ENCODE results near the gene FARP2.

FARP2 gene

DNA sequence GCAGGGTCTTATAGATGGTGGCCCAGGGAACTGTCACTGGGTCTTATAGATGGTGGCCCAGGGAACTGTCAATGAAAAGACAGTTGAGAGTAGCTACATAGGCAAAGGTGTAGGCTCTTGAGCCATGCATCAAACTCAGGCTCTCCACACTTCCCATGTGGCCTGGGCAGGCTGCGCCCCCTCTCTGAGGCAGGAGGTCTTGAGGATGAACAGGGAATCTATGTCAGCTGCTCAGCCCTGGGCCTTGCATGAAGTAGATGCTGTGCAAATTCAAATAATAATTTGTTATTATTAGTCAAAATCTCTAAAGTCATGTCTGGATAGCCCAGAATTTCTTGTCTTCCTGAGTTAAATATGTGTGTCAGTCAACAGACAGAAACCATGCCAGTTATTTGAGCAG, 125.6 kb downstream of the FARP2 start:
- H3K79me2 ChIP-seq (ENCODE audit: low read length): no peaks in the 10 kb centered on the region
- TF ChIP-seq EZH2phosphoT487 (IDR thresholded peaks at IDR 0.05; ENCODE audit: low read depth): no peak
- TF ChIP-seq, protein P1, sequence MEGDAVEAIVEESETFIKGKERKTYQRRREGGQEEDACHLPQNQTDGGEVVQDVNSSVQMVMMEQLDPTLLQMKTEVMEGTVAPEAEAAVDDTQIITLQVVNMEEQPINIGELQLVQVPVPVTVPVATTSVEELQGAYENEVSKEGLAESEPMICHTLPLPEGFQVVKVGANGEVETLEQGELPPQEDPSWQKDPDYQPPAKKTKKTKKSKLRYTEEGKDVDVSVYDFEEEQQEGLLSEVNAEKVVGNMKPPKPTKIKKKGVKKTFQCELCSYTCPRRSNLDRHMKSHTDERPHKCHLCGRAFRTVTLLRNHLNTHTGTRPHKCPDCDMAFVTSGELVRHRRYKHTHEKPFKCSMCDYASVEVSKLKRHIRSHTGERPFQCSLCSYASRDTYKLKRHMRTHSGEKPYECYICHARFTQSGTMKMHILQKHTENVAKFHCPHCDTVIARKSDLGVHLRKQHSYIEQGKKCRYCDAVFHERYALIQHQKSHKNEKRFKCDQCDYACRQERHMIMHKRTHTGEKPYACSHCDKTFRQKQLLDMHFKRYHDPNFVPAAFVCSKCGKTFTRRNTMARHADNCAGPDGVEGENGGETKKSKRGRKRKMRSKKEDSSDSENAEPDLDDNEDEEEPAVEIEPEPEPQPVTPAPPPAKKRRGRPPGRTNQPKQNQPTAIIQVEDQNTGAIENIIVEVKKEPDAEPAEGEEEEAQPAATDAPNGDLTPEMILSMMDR (IDR thresholded peaks at IDR 0.05; ENCODE audit: low read depth, low read length): no peak
- no peak overlapping the region for H3K27ac ChIP-seq (ENCODE audit: low read length)
- no peaks in the 10 kb centered on the region for H3K27me3 ChIP-seq (ENCODE audit: low read depth, low read length)
- H3K4me2 ChIP-seq (ENCODE audit: low read length): no peak overlapping the region
- H3K36me3 ChIP-seq (replicated peaks; ENCODE audit: low read depth, low read length): no peaks in the 10 kb centered on the region
- H3K4me3 ChIP-seq (ENCODE audit: low read length): no peak overlapping the region
- no peak overlapping the region for H3K9ac ChIP-seq (ENCODE audit: low read length)
- H3K9me3 ChIP-seq (ENCODE audit: insufficient read depth, low read length): no peaks in the 10 kb centered on the region
- H2AFZ ChIP-seq (ENCODE audit: low read depth, low read length): no peak overlapping the region
- no peaks in the 10 kb centered on the region for H3K4me1 ChIP-seq (ENCODE audit: low read length)
- H4K20me1 ChIP-seq (ENCODE audit: insufficient read depth, low read length): no peaks in the 10 kb centered on the region

DNA sequence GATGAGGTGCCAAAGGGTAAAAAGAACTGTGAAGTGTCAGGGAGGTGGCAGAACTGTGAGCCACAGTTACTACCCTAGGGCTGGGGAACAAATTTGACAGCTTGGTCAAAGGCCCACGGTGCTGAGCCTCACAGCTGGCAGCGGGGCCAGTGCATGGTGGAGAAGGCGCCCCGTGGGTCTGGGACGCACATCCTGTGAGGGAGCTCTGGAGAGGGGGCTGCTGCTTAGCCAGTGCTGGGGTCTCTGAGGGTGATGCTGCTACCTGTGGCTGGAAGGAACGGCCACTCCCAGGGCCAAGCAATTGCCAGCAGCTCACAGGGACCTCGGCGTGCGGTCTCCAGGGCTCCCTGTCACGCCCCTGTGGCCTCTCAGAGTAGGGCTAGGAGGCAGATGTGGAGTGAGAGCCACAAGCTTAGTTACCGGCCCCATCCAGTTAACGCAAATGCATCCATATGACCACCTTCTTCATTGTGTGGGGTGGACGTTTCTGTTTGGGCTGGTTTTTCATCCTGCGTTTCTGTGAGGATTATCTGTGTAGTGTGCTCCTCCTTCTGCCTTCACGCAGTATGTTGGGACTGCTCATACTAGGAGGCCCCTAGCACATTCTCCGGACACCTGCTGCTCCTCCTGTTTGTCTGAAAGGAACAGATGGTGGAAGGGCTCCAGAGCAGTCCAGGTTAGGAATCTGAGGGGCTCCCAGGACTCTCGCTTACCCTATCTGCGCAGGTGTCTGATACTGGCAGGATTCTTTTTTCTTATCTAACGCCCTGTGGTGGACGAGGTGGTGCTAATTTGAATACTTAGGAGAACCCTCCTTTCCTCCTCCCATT, 126.3 kb downstream of the FARP2 start:
- no peak overlapping the region for H3K9ac ChIP-seq (ENCODE audit: low read length)
- no peaks in the 10 kb centered on the region for H3K9me3 ChIP-seq (ENCODE audit: insufficient read depth, low read length)
- H3K36me3 ChIP-seq (replicated peaks; ENCODE audit: low read depth, low read length): peaks cover 4% of the 10 kb centered on the region
- H2AFZ ChIP-seq (ENCODE audit: low read depth, low read length): no peak overlapping the region
- H3K4me2 ChIP-seq (ENCODE audit: low read length): no peak overlapping the region
- H3K79me2 ChIP-seq (ENCODE audit: low read length): no peaks in the 10 kb centered on the region
- TF ChIP-seq, protein P1 (IDR thresholded peaks at IDR 0.05; ENCODE audit: low read depth, low read length): no peak
- no peak for TF ChIP-seq EZH2phosphoT487 (IDR thresholded peaks at IDR 0.05; ENCODE audit: low read depth)
- peaks cover 3% of the 10 kb centered on the region; the same call in 1 of the 2 replicates for H3K4me1 ChIP-seq (ENCODE audit: low read length)
- H3K4me3 ChIP-seq (ENCODE audit: low read length): no peak overlapping the region
- H3K27me3 ChIP-seq (ENCODE audit: low read depth, low read length): no peaks in the 10 kb centered on the region
- no peaks in the 10 kb centered on the region for H4K20me1 ChIP-seq (ENCODE audit: insufficient read depth, low read length)
- no peak overlapping the region for H3K27ac ChIP-seq (ENCODE audit: low read length)

DNA sequence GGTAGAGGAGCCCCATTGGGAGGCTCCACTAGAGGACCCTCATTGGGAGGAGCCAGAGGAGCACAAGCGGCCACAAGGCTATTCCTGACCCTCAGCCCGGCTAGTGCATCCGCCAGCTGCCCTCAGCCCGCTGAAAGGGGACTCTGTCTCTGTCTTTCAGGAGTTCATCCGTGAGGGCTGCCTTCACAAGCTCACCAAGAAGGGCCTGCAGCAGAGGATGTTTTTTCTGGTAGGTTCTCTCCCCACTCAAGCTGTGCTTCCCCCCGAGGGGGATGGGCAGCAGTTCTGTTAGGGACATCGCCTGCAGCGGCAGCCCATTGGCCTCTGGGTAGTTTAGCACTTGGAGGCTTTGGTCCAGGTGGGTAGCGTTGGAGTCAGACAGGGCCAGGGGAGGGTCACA, 127.2 kb downstream of the FARP2 start:
- Histone ChIP-seq H3K4me1 (ENCODE audit: low read length) (peaks cover 11% of the 10 kb centered on the region), H3K4me3 (ENCODE audit: low read length) (no peak overlapping the region), H2AFZ (ENCODE audit: low read depth, low read length) (no peak overlapping the region), H3K27me3 (ENCODE audit: low read depth, low read length) (no peaks in the 10 kb centered on the region), H3K27ac (ENCODE audit: low read length) (no peak overlapping the region), H3K79me2 (ENCODE audit: low read length) (no peaks in the 10 kb centered on the region), H4K20me1 (ENCODE audit: insufficient read depth, low read length) (no peaks in the 10 kb centered on the region), H3K4me2 (ENCODE audit: low read length) (no peak overlapping the region), H3K9me3 (ENCODE audit: insufficient read depth, low read length) (no peaks in the 10 kb centered on the region), H3K9ac (ENCODE audit: low read length) (no peak overlapping the region), H3K36me3 (replicated peaks; ENCODE audit: low read depth, low read length) (peaks cover 4% of the 10 kb centered on the region)
- no peak for TF ChIP-seq EZH2phosphoT487 (IDR thresholded peaks at IDR 0.05; ENCODE audit: low read depth)
- TF ChIP-seq, protein P1 (IDR thresholded peaks at IDR 0.05; ENCODE audit: low read depth, low read length): no peak

DNA sequence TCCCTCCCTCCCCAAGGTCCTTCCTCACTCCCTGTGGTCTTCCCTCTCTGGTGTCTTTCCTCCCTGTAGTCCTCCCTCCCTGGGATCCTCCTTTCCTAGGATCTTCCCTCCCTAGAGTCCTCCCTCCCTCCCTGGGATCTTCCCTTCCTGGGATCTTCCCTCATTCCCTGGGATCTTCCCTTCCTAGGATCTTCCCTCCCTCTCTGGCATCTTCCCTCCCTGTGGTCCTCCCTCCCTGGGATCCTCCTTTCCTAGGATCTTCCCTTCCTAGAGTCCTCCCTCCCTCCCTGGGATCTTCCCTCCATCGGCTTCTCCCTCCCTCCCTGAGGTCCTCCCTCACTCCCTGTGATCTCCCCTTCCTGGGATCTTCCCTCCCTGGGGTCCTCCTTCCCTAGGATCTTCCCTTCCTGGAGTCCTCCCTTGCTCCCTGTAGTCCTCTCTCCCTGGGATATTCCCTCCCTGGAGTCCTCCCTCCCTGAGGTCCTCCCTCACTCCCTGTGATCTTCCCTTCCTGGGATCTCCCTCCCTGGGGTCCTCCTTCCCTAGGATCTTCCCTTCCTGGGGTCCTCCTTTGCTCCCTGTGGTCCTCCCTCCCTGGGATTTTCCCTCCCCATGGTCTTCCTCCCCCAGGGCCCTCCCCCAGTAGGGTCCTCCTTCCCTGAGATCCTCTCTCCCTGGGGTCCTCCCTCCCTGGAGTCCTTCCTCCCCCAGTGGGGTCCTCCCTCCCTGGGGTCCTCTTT, 129.3 kb downstream of the FARP2 start:
- no peak for TF ChIP-seq EZH2phosphoT487 (IDR thresholded peaks at IDR 0.05; ENCODE audit: low read depth)
- TF ChIP-seq, protein P1 (IDR thresholded peaks at IDR 0.05; ENCODE audit: low read depth, low read length): no peak
- peaks cover 16% of the 10 kb centered on the region for H3K4me1 ChIP-seq (ENCODE audit: low read length)
- H3K9me3 ChIP-seq (ENCODE audit: insufficient read depth, low read length): no peaks in the 10 kb centered on the region
- no peak overlapping the region for H3K9ac ChIP-seq (ENCODE audit: low read length)
- no peak overlapping the region for H3K4me2 ChIP-seq (ENCODE audit: low read length)
- H3K27ac ChIP-seq (ENCODE audit: low read length): no peak overlapping the region
- H2AFZ ChIP-seq (ENCODE audit: low read depth, low read length): no peak overlapping the region
- H4K20me1 ChIP-seq (ENCODE audit: insufficient read depth, low read length): no peaks in the 10 kb centered on the region
- no peak overlapping the region for H3K4me3 ChIP-seq (ENCODE audit: low read length)
- H3K27me3 ChIP-seq (ENCODE audit: low read depth, low read length): no peaks in the 10 kb centered on the region
- peaks cover 4% of the 10 kb centered on the region for H3K36me3 ChIP-seq (replicated peaks; ENCODE audit: low read depth, low read length)
- H3K79me2 ChIP-seq (ENCODE audit: low read length): no peaks in the 10 kb centered on the region
